HCT116 (cell line): ENCODE data around the gene ZNF605. TPM values are rescaled to one million over a fixed set of nuclear protein-coding genes. Genes with fewer than 3 reads are reported as not detected.
"Not testable (repeated sequence)": the region's sequence is repeated elsewhere in the genome, so short reads cannot be mapped to it uniquely, and the experiment has no call there.

Experiments
- ATAC-seq: fragments of 200-7000 bp; cut with Tn5 transposase; 2 replicates; pipeline ENCODE4 v1.9.1; 2020; ENCODE audit warnings: mild to moderate bottlenecking, moderate library complexity
- BruUV-seq: library from RNA; stranded (reverse); fragments of 400-500 nt; replicated peaks from 2 replicates; lab custom pipeline; 2021; lab: Mats Ljungman, UMichigan
- CTCF ChIA-PET: fragments of 300-600 bp; sonication (Branson Sonifier 250); formaldehyde crosslinking; loops from one replicate; lab custom pipeline; 2021; ENCODE audit warnings: antibody characterized with exemption; lab: Charles Lee
- POLR2A ChIA-PET: fragments of 300-600, 350-600 bp; sonication (Branson Sonifier 250); formaldehyde crosslinking; loops from one replicate; lab custom pipeline; 2021; ENCODE audit warnings: antibody characterized with exemption; lab: Charles Lee
- RAD21 ChIA-PET, 2 experiments: fragments of 300-600 bp; sonication (Branson Sonifier 250); formaldehyde crosslinking; loops; one replicate each; lab custom pipeline; 2023; ENCODE audit warnings: low total read pairs in 2 of 2; ENCODE audit not compliant: uncharacterized antibody in 2 of 2, unreplicated experiment in 2 of 2, low non-redundant PET in 1 of 2; lab: Charles Lee
- DNase-seq: peaks from one replicate; pipeline ENCODE4 v3.0.0-alpha.2; 2010; ENCODE audit warnings: low read depth, low spot score
- H2AFZ ChIP-seq: fragments of 200-600 bp; shearing (Covaris generic), sonication (generic); 2 replicates; pipeline ENCODE4 v1.6.1; 2017; ENCODE audit warnings: low read depth, mixed run types, mixed read lengths, antibody characterized with exemption, low read length; ENCODE audit not compliant: poor library complexity, severe bottlenecking
- H3K27ac ChIP-seq: 2 replicates; pipeline ENCODE4 v1.5.1; 2012; ENCODE audit warnings: low read depth, low read length
- H3K27me3 ChIP-seq: fragments of 200-600 bp; sonication (generic); 2 replicates; pipeline ENCODE4 v1.6.1; 2016; ENCODE audit warnings: mixed run types, low read length, mixed read lengths; ENCODE audit not compliant: insufficient read depth
- H3K36me3 ChIP-seq, 2 experiments: fragments of 200-500 bp in 1 of 2; fragments of 200-600 bp in 1 of 2; sonication (Bioruptor generic) in 1 of 2; sonication (generic) in 1 of 2; 2 replicates each; pipeline versions ENCODE4 v1.5.1 to v1.6.1; 2014 to 2016; ENCODE audit warnings: low read length in 2 of 2, inconsistent platforms in 1 of 2, mixed read lengths in 1 of 2, mixed run types in 1 of 2; ENCODE audit not compliant: insufficient read depth in 2 of 2, control insufficient read depth in 1 of 2
- H3K4me1 ChIP-seq, 2 experiments: fragments of 200-600 bp in 1 of 2; sonication (generic) in 1 of 2; 2 replicates each; pipeline versions ENCODE4 v1.5.1 to v1.6.1; 2012 to 2017; ENCODE audit warnings: low read length in 2 of 2, inconsistent platforms in 1 of 2, mild to moderate bottlenecking in 1 of 2, mixed read lengths in 1 of 2, mixed run types in 1 of 2, moderate library complexity in 1 of 2; ENCODE audit not compliant: insufficient read depth in 2 of 2, control insufficient read depth in 1 of 2
- H3K4me2 ChIP-seq: fragments of 200-600 bp; sonication (generic); 2 replicates; pipeline ENCODE4 v1.6.1; 2017; ENCODE audit warnings: mixed run types, low read length, mixed read lengths
- H3K4me3 ChIP-seq, 2 experiments: fragments of 200-600 bp in 1 of 2; sonication (generic) in 1 of 2; replicated peaks in 1 of 2; 2 replicates each; pipeline ENCODE4 v1.5.1; 2011 to 2016; ENCODE audit warnings: low read length in 2 of 2, control low read depth in 1 of 2, low read depth in 1 of 2, mild to moderate bottlenecking in 1 of 2, mixed read lengths in 1 of 2, mixed run types in 1 of 2
- H3K79me2 ChIP-seq: fragments of 200-600 bp; sonication (generic); 2 replicates; pipeline ENCODE4 v1.6.1; 2017; ENCODE audit warnings: mild to moderate bottlenecking, mixed run types, low read length, moderate library complexity, mixed read lengths; ENCODE audit not compliant: insufficient read depth
- H3K9ac ChIP-seq: fragments of 200-600 bp; sonication (generic); 2 replicates; pipeline ENCODE4 v1.6.1; 2016; ENCODE audit warnings: low read length, mixed read lengths
- H3K9me2 ChIP-seq: fragments of 200-600 bp; sonication (generic), shearing (Covaris generic); 2 replicates; pipeline ENCODE4 v1.6.1; 2017; ENCODE audit warnings: mixed run types, mild to moderate bottlenecking, moderate library complexity; ENCODE audit not compliant: insufficient read depth
- H3K9me3 ChIP-seq, 2 experiments: fragments of 200-500 bp in 1 of 2; fragments of 200-600 bp in 1 of 2; sonication (Bioruptor generic) in 1 of 2; sonication (generic) in 1 of 2; 2 replicates each; pipeline ENCODE4 v1.6.1; 2014 to 2017; ENCODE audit warnings: low read length in 2 of 2, mixed read lengths in 2 of 2, inconsistent platforms in 1 of 2, low read depth in 1 of 2, mild to moderate bottlenecking in 1 of 2, mixed run types in 1 of 2, moderate library complexity in 1 of 2; ENCODE audit not compliant: control insufficient read depth in 1 of 2, insufficient read depth in 1 of 2
- H4K20me1 ChIP-seq: fragments of 200-600 bp; sonication (generic), shearing (Covaris generic); 2 replicates; pipeline ENCODE4 v1.6.1; 2017; ENCODE audit warnings: mixed run types, mild to moderate bottlenecking, moderate library complexity; ENCODE audit not compliant: insufficient read depth
- RAD21 ChIP-seq: IDR thresholded peaks from 2 replicates; pipeline ENCODE4 v1.6.1; 2012; ENCODE audit warnings: low read depth, mild to moderate bottlenecking
- intact Hi-C: fragments of 100-400 bp; cut with micrococcal nuclease; formaldehyde crosslinking; loops from 2 replicates; pipeline ENCODE4 v1.10.0; 2022
- total RNA-seq: library from RNA; stranded (reverse); gene quantifications from one replicate; pipeline ENCODE4 v1.2.1, GENCODE V29; 2021; ENCODE audit not compliant: unreplicated experiment
- TF ChIP-seq, protein P1 (sequence below), 3 experiments: fragments of 200-600 bp in 1 of 3; sonication (generic) in 1 of 3; IDR thresholded peaks in 2 of 3; conservative IDR thresholded peaks in 1 of 3; 2 replicates each; pipeline ENCODE4 v1.5.1; 2012 to 2017; ENCODE audit warnings: low read depth in 2 of 3, low read length in 2 of 3, antibody characterized with exemption in 1 of 3, borderline replicate concordance in 1 of 3, control low read depth in 1 of 3, mild to moderate bottlenecking in 1 of 3, mixed read lengths in 1 of 3, mixed run types in 1 of 3, moderate library complexity in 1 of 3; ENCODE audit not compliant: insufficient read depth in 1 of 3

Gene ZNF605
- total RNA-seq, 1 experiment from 2014 or later: 0.02 TPM

DNA sequence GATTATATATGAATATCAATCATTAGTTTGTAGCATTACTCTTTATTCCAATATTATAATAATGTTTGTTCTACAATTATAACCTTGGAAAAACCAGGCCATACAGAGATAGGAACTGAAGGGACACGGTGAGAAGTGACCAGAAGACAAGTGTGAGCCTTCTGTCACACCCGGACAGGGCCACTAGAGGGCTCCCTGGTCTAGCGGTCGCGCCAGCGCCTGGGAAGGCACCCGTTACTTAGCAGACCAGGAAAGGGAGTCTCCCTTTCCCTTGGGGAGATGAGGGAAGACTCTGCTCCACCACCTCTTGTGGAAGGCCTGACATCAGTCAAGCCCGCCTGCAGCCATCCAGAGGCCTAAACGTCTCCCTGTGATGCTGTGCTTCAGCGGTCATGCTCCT is 7.8 kb upstream of the ZNF605 start:
- H3K9ac ChIP-seq, H2AFZ ChIP-seq, CTCF ChIA-PET, ATAC-seq, RAD21 ChIA-PET, intact Hi-C loops, H3K9me2 ChIP-seq, BruUV-seq, H3K27ac ChIP-seq, H4K20me1 ChIP-seq, H3K4me1 ChIP-seq, H3K9me3 ChIP-seq, H3K79me2 ChIP-seq, H3K27me3 ChIP-seq, H3K4me2 ChIP-seq, H3K4me3 ChIP-seq, POLR2A ChIA-PET, H3K36me3 ChIP-seq: not testable (repeated sequence)
- peak; percentile 6 for DNase-seq
- peak; percentile 59 for TF ChIP-seq RAD21
- TF ChIP-seq, protein P1, sequence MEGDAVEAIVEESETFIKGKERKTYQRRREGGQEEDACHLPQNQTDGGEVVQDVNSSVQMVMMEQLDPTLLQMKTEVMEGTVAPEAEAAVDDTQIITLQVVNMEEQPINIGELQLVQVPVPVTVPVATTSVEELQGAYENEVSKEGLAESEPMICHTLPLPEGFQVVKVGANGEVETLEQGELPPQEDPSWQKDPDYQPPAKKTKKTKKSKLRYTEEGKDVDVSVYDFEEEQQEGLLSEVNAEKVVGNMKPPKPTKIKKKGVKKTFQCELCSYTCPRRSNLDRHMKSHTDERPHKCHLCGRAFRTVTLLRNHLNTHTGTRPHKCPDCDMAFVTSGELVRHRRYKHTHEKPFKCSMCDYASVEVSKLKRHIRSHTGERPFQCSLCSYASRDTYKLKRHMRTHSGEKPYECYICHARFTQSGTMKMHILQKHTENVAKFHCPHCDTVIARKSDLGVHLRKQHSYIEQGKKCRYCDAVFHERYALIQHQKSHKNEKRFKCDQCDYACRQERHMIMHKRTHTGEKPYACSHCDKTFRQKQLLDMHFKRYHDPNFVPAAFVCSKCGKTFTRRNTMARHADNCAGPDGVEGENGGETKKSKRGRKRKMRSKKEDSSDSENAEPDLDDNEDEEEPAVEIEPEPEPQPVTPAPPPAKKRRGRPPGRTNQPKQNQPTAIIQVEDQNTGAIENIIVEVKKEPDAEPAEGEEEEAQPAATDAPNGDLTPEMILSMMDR (IDR thresholded peaks at IDR 0.05 in 2 of 3, conservative IDR thresholded peaks at IDR 0.05 in 1 of 3; ENCODE audit: borderline replicate concordance in 1 of 3, insufficient read depth in 1 of 3, low read depth in 2 of 3, low read length in 2 of 3): peak in 2 of 3 experiments; percentile 51 to 58; a peak in 4 of 6 replicates

DNA sequence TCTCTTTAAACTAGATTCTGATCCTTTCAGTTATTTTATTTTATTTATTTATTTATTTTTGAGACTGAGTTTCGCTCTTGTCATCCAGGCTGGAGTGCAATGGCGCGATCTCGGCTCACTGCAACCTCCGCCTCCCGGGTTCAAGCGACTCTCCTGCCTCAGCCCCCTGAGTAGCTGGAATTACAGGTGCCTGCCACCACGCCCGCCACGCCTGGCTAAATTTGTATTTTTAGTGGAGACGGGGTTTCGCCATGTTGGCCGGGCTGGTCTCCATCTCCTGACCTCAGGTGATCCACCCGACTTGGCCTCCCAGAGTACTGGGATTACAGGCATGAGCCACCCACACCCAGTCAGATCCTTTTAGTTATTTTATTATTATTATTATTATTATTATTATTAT is 5.7 kb upstream of the ZNF605 start:
- H3K79me2 ChIP-seq, BruUV-seq, DNase-seq, ATAC-seq, H3K27ac ChIP-seq, H4K20me1 ChIP-seq, H3K9me2 ChIP-seq, H3K4me2 ChIP-seq, H2AFZ ChIP-seq, H3K4me3 ChIP-seq, H3K4me1 ChIP-seq, RAD21 ChIA-PET, intact Hi-C loops, H3K36me3 ChIP-seq, CTCF ChIA-PET, H3K9me3 ChIP-seq, POLR2A ChIA-PET, H3K9ac ChIP-seq, H3K27me3 ChIP-seq: not testable (repeated sequence)
